GM12801 (cell line): ENCODE results near the gene EIF2B2.

ENCODE experiments used
- CTCF ChIP-seq: IDR thresholded peaks from one replicate; pipeline ENCODE4 v1.5.1; 2011; ENCODE audit warnings: control low read depth; ENCODE audit not compliant: insufficient read length; ENCODE audit errors: extremely low read depth

Gene EIF2B2

GRCh38 chr14:74956280-74957072 lies 46.2 kb upstream of the EIF2B2 start:
- no peak for TF ChIP-seq CTCF

GRCh38 chr14:74959596-74960180 lies 43.0 kb upstream of the EIF2B2 start:
- TF ChIP-seq CTCF: no peak

- TF ChIP-seq CTCF: no peak
Observed at GRCh38 chr14:74960736-74961135, 42.0 kb upstream of the EIF2B2 start.

- no peak for TF ChIP-seq CTCF
Observed at GRCh38 chr14:74961238-74961911, 41.3 kb upstream of the EIF2B2 start.

- TF ChIP-seq CTCF: no peak
Observed at GRCh38 chr14:74962046-74962445, 40.7 kb upstream of the EIF2B2 start.

- TF ChIP-seq CTCF: no peak
Observed at GRCh38 chr14:74962493-74962892, 40.2 kb upstream of the EIF2B2 start.

- no peak for TF ChIP-seq CTCF
Observed at GRCh38 chr14:74963178-74963704, 39.5 kb upstream of the EIF2B2 start.
